GM19099 (cell line): ENCODE measurements around the gene CD9.

ENCODE experiments used
- POLR2A ChIP-seq: IDR thresholded peaks from 3 replicates; pipeline ENCODE4 v1.6.1; 2011; ENCODE audit warnings: low read depth; ENCODE audit not compliant: insufficient read length; ENCODE audit errors: extremely low read depth

The CD9 gene

GRCh38 chr12:6177642-6178358 lies 22.4 kb upstream of the CD9 start:
- no peak for TF ChIP-seq POLR2A

GRCh38 chr12:6178981-6179761 lies 21.0 kb upstream of the CD9 start:
- no peak for TF ChIP-seq POLR2A

- no peak for TF ChIP-seq POLR2A
These were observed 19.7 kb upstream of the CD9 start for GRCh38 chr12:6180268-6181051.

GRCh38 chr12:6181166-6181565 lies 19.0 kb upstream of the CD9 start:
- TF ChIP-seq POLR2A, result no peak

- TF ChIP-seq POLR2A, result no peak
These were observed 18.5 kb upstream of the CD9 start for GRCh38 chr12:6181583-6182278.

- TF ChIP-seq POLR2A, result no peak
These were observed 17.8 kb upstream of the CD9 start for GRCh38 chr12:6182279-6182898.

- TF ChIP-seq POLR2A, result no peak
These were observed 16.3 kb upstream of the CD9 start for GRCh38 chr12:6183689-6184428.

- no peak for TF ChIP-seq POLR2A
These were observed 14.0 kb upstream of the CD9 start for GRCh38 chr12:6185961-6186827.

GRCh38 chr12:6187948-6188793 lies 12.0 kb upstream of the CD9 start:
- TF ChIP-seq POLR2A, result no peak

GRCh38 chr12:6189028-6189427 lies 11.2 kb upstream of the CD9 start:
- no peak for TF ChIP-seq POLR2A

GRCh38 chr12:6192604-6193380 lies 7.4 kb upstream of the CD9 start:
- no peak for TF ChIP-seq POLR2A
